Cerebellar nuclear complex (tissue), 1 donor: ENCODE data around the gene TBC1D3B.
"Not testable (repeated sequence)": the region's sequence is repeated elsewhere in the genome, so short reads cannot be mapped to it uniquely, and the experiment has no call there.

ENCODE experiments used
- DNase-seq, 2 experiments: peaks; one replicate each; lab custom pipeline; 2025; lab: John Stamatoyannopoulos, UW

TBC1D3B gene

DNA sequence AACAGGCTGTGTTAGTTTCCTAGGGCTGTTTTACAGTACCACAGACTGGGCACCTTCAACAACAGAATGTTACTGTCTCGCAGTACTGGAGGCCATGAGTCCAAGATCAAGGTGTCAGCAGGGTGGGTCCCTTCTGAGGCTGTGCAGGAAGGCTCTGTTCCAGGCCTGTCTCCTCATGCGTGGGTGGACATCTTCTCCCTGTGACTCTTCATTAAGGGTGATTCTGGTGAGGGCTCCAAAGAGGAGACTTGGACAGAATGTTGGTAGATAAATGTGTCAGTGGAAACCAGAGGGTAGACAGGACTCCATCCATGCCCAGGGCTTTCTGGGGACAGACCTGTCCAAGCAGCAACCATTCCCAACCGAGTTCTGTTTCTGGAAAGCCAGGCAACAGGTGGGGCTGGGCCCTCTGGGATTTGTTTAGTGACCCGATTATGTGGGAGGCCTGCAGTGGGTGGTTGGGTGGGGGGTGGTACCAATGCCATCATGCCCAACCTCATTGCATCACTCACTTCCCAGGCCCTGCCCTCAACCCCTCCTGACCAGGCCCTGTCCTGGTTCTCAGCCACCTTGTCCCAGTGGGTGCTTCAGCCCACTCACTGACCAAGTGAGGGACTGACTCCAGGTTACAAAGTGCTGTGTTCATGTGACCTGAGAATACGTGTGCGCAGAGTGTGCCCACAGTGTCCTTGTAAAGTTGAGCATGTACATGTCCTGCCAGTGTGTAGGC lies 5.2 kb upstream of the TBC1D3B start:
- DNase-seq: not testable (repeated sequence)

DNA sequence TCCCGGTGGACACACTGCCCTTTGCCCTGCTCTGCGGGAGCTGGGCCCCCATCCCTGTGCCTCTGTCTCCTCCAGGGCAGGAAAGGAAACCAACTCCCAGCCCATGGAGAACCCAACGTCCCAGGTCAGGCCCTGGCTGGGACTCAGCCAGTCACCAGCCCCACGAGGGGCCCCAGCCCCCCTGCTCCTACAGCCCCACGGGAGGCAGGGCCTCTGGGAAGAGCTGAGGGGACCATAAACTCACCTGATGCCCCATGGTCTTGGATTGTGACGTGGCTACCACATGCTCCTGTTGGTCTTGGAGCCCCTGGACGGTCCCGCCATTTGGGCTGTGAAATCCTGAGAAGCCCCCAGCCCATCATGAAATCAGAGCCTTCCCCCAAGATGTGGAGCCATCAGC lies 7.6 kb downstream of the TBC1D3B start:
- DNase-seq: not testable (repeated sequence)

DNA sequence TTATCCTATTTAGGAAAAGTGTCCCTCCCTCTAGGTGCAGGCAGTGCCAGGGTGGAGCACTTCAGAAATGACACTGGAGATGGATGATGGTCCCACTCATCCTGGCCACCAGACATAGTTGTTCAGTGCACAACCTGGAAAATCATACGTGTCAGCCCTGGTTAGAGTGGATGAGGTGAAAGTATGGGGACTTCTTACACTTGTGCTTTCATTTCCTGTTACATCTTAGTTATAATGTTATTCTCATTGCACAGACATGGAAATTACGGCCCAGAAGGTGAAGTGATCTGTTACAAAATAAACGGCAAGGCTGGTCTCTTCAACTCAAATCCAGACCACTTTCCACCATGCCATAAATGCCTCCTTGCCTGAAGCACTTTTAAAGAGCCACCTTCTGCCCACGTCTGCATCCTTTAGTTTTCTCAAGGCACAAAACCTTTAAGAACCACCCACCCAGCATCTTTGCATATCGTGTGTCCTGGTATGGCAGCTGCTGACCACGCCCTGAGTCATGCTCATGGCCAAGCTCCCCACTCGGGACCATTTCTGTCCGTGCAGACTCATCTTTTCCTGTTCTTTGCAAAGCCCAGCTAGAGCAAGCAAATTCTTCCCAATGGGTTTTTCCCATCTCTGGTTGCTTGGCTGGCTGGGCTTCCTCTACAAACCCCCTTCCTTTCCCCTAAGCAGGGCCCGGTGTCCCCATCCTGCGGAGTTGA lies 22.4 kb downstream of the TBC1D3B start:
- no peak for DNase-seq

DNA sequence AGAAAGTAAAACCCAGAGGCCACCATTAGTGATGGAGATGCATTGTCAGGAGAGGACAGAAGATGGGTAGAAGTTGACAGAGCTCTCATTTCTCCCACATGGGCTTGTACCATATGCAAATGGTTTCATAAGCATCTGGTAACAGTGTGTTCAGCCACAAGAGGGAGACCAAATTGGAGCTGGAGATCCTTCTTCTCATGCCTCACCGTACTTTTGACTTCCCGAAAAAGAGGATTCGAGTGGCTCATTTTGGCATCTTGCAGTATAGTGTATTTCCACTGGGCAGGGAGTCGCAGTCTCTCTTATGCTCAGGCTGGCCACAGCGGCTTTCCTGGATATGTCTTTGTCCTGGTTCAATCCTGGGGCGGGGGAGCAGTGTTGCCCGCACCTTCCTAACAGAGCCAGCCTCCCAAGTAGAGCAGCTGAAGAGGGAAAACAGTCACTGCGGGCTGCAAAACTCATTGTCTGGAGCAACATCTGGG lies 23.8 kb downstream of the TBC1D3B start:
- DNase-seq: no peak

DNA sequence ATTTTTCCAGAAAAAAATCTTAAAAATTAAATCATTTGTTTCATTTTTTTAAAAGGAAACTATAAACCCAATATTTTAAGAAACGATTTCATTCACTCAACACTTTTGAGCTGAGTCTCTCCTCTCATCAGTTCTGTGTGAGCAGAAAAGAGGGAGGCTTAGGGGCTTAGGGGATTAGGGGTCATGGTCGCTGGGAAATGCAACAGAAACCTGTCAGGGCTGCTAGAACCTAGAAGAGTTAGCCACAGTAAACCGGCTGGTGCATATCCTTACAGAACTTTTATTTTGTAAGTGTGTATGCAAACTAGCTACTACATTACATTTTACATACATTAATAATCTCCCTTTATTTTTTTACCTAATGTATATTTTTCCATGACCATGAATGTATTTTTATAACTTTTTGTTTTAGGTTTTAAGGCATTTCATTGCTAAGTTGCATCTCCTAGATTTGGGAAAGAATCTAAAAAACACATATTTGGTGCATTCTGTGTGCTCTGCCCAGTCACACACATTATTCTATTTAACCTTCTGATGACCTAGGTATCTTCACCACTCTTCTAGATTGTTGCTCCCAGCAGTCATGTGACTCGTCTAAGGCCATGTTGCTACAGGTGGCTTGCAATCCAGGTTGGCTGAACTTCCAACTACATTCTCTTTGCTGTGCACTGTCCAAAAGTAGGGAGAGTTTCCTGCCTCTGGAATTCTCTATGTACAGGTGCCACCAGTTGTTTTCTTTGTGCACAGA lies 24.4 kb downstream of the TBC1D3B start:
- DNase-seq: no peak

DNA sequence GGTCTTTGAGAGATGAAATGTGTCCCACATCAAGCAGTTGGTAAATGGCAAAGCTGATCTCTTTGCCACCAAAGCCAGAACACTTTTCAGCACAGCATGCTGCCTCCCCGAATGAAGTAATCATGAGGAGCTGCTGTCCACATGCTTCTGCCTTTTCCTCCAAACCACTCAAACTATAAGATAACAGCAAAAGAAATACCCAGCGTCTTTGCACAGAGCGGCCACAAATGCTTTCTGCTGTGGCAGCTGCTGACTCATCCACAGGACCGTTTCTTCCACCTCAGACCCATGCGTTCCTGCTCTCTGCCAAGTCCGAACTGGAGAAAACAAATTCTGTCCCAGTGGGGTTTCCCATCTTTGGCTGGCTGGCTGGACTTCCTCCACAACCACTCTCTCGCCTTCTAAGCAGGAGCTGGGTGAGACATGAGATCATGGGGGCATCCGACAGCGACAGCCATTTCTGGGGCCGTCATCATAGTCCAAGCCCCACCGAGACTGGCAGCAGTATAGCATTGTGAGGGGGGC lies 27.1 kb downstream of the TBC1D3B start:
- peak in 1 of 2 experiments; percentile 45 for DNase-seq

DNA sequence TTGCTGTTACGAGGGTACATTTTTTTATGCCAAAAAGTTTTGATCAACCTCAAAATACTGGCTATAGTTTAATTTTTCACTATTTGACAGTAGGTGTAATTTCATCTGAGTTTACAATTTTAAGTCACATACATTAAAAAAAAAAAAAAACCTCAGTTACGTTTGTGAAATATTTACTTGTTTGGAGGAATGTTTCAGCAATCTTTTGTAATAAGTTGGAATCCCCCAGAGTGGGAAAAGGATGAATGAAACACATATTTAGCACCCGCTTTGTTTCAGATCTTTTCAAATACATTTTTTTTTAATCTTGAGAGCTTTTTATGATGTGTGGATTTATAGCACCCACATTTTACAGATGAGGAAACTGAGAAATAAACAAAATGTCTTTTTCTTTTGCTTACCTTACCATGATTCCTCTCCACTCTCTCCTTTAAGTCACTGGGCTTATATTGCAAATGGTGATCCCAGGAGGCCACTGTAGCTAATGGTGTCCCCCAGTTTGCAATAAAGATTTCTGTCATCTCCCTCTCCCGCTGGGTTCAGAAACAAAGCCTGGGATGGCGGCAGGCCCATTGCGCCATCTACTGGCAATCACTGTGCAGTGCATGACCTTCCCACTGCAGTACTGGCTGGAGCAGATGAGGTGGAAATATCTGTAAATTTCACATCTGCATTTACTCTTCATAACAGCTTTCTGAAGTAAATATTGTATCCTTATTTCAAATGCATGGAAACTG lies 27.7 kb downstream of the TBC1D3B start:
- DNase-seq: peak in 1 of 2 experiments; percentile 55

DNA sequence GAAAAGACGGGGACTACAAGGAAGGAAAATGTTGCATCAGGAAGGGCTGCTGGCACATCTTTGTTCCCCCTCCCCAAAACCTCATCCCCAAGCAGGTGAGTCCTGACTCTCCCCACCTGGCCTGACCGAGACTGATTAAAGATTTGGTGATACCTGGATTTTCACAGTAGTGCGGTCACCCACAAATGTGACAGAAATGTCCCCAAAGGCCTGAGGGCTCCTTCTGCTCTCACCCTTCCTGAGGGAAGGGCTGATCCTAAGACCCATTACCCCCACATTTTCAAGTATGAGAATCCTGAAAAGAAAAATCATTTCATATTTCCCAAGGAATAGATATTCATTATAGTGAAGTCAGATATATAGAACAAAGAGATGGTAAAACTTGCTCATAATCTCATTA lies 28.8 kb downstream of the TBC1D3B start:
- no peak for DNase-seq

DNA sequence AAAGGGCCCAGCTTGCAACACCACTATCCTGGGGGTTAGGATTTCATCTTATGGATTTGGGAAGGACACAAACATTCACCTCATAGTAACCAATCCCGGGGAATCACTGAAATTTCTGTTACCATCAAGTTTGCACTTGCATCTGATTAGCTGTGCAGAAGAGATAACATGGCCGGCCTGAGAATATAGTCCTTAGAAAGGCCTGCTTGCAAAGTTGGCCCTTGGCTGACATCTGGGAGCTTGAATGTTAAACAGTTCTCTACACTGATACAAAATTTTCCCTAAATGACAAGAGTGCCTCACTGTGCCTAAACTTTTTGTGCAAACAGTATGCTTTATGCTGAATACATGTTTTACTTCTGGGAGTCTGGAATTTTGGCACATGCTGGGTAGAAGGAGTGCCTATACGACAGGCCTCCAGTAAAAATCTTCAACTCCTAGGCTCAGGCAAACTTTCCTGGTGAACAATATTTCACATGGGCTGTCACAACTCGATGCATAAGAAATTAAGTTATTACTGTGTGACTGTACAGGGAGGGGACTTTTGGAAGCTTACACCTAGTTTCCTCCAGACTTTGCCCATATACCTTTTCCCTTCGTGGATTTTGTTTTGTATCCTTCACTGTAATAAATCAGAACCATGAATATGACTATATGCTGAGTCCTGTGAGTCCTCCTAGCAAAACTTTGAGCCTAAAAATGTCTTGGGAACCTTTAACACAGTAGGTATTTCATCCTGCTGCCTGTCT lies 31.3 kb downstream of the TBC1D3B start:
- no peak for DNase-seq

DNA sequence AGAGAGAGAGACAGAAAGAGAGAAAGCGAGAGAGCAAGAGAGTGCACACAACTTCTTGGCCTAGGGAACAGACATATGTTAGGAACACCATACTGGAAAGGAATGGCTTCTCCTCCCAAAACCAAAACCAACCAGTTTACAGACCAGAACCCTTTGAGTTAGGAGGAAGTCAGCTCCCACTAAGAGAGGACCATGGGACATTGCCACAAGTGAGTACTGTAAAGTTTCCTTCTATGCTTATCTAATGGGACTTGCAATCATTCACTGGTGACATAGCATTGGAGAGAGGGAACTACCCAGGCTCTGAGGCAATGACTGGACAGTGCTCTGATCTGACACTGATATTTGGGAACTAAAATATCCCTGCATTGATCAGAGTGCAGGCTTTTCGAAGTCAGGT lies 32.4 kb downstream of the TBC1D3B start:
- DNase-seq: no peak

DNA sequence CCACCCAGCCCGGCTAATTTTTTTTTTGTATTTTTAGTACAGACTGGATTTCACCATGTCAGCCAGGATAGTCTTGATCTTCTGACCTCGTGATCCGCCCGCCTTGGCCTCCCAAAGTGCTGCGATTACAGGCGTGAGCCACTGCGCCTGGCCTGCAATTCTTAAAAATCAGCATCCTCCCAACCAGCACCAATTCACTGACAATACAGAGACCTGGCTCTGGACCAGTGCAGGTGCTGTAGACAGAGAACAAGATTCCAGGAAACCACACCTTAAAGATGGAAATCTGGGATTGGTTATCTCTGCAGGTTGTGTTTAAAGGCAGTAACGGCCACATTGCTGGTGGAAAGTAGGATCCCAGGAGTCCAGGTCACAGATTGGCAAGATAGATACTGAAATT lies 33.6 kb downstream of the TBC1D3B start:
- no peak for DNase-seq

DNA sequence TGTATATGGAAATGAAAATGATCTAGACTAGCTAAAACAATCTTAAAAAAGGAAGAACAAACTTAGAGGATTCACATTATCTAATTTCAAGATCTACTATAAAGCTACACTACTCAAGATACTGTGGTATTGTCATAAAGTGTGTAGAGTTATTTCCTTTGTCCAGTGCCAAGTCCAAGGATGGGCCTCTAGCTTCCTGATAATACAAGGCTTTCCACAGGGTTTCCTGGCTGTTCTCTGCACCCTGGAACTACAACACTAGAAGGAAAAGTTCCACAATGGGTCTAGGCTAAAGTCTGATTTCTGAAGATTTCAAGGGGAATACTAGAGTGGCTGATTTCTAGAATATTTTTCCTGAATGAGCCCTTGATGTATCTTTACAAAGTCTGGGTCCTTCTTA lies 34.2 kb downstream of the TBC1D3B start:
- DNase-seq: no peak

DNA sequence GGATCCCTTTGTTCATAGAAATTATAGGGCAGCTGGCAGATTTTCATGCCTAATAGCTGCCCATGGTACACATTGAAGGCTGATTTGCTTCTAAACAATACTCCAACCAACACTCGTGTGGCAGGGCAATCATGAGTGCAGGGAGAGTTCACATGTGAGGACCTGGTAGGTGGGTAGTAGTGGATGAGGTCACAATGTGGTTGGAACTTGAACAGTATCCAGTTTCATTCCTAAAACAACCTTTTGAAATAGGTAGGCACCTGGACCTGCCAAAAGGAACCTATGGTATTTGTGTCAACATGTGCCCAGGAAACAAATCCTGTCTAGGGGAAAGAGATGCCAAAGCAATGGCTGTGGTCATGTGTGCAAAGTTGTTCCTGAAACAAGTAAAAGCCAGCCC lies 40.0 kb downstream of the TBC1D3B start:
- DNase-seq: no peak

DNA sequence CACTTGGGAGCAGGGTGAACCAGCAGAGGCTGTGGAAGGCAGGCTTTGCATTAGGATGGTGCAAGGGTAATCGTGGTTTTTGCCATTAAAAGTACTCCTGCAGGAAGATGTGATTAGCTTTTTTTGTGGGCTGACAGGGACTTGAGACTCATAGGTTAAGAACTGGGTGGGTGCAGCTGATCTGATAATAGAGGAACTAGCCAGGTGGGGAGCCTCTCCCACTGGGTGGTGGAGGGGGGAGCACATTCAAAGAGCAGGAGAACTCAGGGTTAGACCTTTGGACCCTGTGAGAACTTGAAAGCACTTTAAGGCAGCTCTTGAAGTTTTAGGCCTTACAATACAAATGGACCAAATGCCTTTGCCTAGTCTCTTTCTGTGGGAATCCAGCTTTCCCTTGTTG lies 40.4 kb downstream of the TBC1D3B start:
- no peak for DNase-seq

DNA sequence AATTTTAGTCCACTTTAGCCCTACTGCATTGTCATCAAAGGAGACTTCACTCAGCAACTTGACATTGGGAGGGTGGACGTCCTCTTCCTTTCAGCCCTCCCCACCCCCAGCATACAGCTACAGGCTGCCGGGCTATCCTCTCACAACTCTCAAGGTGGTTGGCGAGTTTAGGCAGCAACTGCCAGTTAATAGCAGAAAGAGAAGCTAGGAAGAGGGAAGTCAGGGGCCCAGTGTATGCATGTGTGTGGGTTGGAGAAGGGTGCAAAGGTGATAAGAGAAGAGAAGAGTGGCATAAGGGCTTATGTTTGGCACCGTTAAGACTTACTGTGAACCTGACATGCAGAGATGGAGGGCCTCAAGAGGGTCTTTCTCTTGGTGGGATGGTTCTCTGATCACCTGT lies 41.0 kb downstream of the TBC1D3B start:
- DNase-seq: no peak

DNA sequence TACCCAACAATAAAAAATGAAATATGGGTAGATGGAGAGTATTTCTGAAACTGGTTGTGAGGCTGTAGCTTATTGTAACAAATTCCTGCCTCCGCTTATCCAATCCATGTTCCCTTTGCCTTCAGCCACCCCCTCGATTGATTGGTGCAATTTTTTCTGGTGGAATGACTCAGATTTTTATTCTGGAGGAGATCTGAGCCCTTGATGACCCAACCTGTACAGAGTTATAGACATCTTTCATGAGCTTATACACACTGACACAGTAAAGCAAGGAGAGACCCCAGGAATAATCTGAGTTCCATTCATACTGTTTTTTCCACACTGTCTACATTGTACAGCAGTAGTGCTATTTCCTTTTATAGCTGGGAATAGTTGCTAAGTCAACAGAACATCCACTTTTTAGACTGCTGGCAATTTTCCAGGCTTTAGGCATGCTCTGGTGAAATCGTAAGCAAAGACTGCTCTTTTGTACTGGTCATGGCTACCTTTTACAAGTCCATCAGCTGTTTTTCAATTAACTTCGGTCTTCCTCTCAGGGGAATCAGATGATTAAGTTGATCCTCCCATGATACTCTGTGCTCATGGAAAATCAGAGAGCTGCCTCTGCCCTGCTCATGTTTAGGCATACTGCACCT lies 42.7 kb downstream of the TBC1D3B start:
- DNase-seq: no peak

DNA sequence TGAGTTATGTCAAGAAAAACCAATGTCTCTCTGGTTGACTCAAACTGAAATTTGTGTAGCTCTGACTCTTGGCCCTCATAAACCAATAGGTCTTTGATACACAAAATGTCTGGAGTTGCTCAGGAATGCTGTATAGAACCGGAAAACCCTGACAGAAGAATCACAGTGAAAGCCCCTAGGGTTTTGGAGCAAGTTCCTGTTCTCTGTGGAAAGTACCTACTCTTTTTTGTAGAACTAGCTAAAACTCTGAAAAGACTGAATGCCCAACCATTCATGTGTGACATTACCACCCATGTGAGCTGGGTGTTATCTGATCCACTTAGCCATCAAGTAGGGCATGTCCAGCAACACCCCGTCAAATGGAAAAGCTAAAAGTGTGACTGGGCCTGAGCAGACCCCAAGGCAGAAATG lies 44.0 kb downstream of the TBC1D3B start:
- no peak for DNase-seq

DNA sequence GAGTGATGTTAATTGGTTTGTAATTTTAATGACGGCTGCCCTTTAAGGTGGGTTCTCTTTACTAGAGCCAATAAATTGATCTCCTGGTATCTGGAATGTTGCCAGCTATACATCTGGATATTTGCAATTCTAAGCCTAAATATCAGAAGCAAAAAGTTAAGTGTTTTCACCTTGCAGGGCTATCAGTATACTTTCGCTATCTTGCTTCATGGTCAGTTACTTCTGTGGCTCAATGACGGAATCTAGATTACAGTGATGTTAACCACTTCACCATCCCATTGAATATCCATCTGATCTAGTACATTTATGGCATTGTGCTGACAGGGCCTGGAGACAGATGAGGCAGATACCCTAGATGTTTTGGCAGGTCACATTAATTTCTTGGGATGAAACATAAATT lies 44.5 kb downstream of the TBC1D3B start:
- no peak for DNase-seq

DNA sequence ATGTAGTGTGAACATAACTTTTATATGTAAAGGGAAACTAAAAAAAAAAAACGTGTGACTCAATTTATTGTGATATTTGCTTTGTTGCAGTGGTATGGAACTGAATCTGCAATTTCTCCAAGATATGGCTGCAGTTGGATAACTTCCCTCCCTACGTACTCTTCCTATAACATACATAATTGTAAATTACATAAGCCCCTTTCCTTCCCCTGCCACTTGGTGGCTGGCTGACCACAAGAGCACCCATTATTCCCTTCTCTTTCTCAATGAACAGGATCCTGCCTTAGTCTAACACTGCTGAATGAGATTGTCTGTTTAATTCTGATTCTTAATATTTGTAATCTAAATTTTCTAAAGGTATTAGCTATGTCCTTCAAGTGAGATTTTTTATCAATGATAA lies 45.0 kb downstream of the TBC1D3B start:
- DNase-seq: no peak

DNA sequence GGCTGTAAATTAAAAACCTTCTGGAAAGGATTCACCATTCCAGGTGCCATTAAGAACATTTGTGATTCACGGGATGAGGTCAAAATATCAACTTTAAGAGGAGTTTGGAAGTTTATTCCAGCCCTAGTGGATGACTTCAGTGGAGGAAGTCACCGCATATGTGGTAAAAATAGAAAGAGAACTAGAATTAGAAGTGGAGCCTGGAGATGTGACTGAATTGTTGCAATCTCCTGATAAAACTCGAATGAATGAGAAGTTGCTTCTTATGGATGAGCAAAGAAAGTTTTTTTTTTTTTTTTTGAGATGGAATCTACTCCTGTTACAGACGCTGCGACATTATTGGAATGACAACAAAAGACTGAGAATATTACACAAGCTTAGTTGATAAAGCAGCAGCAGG lies 46.1 kb downstream of the TBC1D3B start:
- DNase-seq: no peak

DNA sequence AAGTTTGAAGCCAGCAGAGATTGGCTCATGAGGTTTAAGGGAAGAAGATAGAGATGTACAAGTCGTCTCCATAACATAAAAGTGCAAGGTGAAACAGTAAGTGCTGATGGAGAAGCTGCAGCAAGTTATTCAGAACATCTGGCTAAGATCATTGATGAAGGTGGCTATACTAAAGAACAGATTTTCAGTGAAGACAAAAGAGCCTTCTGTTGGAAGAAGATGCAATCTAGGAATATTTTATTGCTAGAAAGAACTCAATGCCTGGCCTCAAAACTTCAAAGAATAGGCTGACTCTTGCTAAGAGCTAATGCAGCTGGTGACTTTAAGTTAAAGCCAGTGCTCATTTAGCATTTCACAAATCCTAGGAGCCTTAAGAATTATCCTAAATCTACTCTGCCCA lies 46.8 kb downstream of the TBC1D3B start:
- DNase-seq: no peak
